Tibial nerve (tissue), 3 donors: ENCODE measurements around the gene EFCAB6.

Experiments
- EP300 ChIP-seq, 2 donors: sonication (generic); formaldehyde crosslinking; IDR thresholded peaks; one replicate each; pipeline ENCODE4 v1.6.1; 2017; ENCODE audit warnings: antibody characterized with exemption in 2 of 2, mild to moderate bottlenecking in 1 of 2
- POLR2A ChIP-seq, 2 donors: fragments of 450-650 bp; IDR thresholded peaks; one replicate each; pipeline ENCODE4 v1.6.1; 2017; ENCODE audit warnings: antibody characterized with exemption in 2 of 2, mild to moderate bottlenecking in 2 of 2, moderate library complexity in 2 of 2

- TF ChIP-seq POLR2A (IDR thresholded peaks at IDR 0.05) (no peak), EP300 (IDR thresholded peaks at IDR 0.05) (no peak)
Measured at GRCh38 chr22:43706151-43706550, 106.0 kb downstream of the EFCAB6 start.
